WTC11 (cell line): ENCODE results near the gene ADCY1.

Source experiments
- ATF1 ChIP-seq: sonication (generic); formaldehyde crosslinking; IDR thresholded peaks from 2 replicates; pipeline ENCODE4 v1.8.1; 2023; ENCODE audit warnings: mild to moderate bottlenecking, moderate library complexity, missing genetic modification reagents
- CTCF ChIP-seq: fragments of 200-600 bp; IDR thresholded peaks from 2 replicates; pipeline ENCODE4 v1.8.0; 2022; ENCODE audit warnings: antibody characterized with exemption
- ELF4 ChIP-seq: sonication (generic); formaldehyde crosslinking; IDR thresholded peaks from 2 replicates; pipeline ENCODE4 v1.8.1; 2022; ENCODE audit warnings: low read depth, mild to moderate bottlenecking, moderate library complexity, missing genetic modification reagents
- ESRRA ChIP-seq: sonication (generic); formaldehyde crosslinking; IDR thresholded peaks from 2 replicates; pipeline ENCODE4 v1.8.1; 2022; ENCODE audit warnings: mild to moderate bottlenecking, missing genetic modification reagents, borderline replicate concordance
- FOXJ3 ChIP-seq: sonication (generic); formaldehyde crosslinking; IDR thresholded peaks from 2 replicates; pipeline ENCODE4 v1.9.0; 2021; ENCODE audit warnings: missing genetic modification reagents, mild to moderate bottlenecking, borderline replicate concordance
- GRHL2 ChIP-seq: fragments of 250-450 bp; sonication (Bioruptor Pico); IDR thresholded peaks from 2 replicates; pipeline ENCODE4 v1.8.0; 2022; ENCODE audit warnings: mild to moderate bottlenecking, moderate library complexity; ENCODE audit not compliant: insufficient replicate concordance, severe bottlenecking
- KAT7 ChIP-seq: sonication (generic); formaldehyde crosslinking; IDR thresholded peaks from 2 replicates; pipeline ENCODE4 v1.8.1; 2023; ENCODE audit warnings: missing genetic modification reagents, mild to moderate bottlenecking, borderline replicate concordance
- NFYB ChIP-seq: sonication (generic); formaldehyde crosslinking; conservative IDR thresholded peaks from 2 replicates; pipeline ENCODE4 v1.8.0; 2022; ENCODE audit warnings: low read depth, missing genetic modification reagents
- PREB ChIP-seq: sonication (generic); formaldehyde crosslinking; IDR thresholded peaks from 2 replicates; pipeline ENCODE4 v1.8.1; 2022; ENCODE audit warnings: mild to moderate bottlenecking, missing genetic modification reagents, moderate library complexity, borderline replicate concordance
- SMAD3 ChIP-seq: sonication (generic); formaldehyde crosslinking; IDR thresholded peaks from 2 replicates; pipeline ENCODE4 v1.8.0; 2022; ENCODE audit warnings: missing genetic modification reagents, mild to moderate bottlenecking, borderline replicate concordance
- ZNF396 ChIP-seq: fragments of 250-450 bp; sonication (Bioruptor Pico); IDR thresholded peaks from 2 replicates; pipeline ENCODE4 v1.8.0; 2021; ENCODE audit warnings: mild to moderate bottlenecking, moderate library complexity, borderline replicate concordance
- ZNF423 ChIP-seq: fragments of 250-450 bp; sonication (Bioruptor Pico); IDR thresholded peaks from 2 replicates; pipeline ENCODE4 v2.1.2; 2022; ENCODE audit warnings: mild to moderate bottlenecking, moderate library complexity

GRCh38 chr7:45569290-45569685, 4.9 kb upstream of the ADCY1 start:
- TF ChIP-seq GRHL2 (CRISPR knock-in tag) (no peak), ELF4 (no peak), CTCF (no peak), PREB (CRISPR knock-in tag) (no peak), SMAD3 (no peak), ATF1 (CRISPR knock-in tag) (no peak), ZNF423 (CRISPR knock-in tag) (no peak), FOXJ3 (CRISPR knock-in tag) (no peak), KAT7 (CRISPR knock-in tag) (no peak), ESRRA (no peak), NFYB (no peak), ZNF396 (CRISPR knock-in tag) (no peak)
